H9 (cell line): ENCODE measurements around the gene GNAI2. TPM values are rescaled to one million over a fixed set of nuclear protein-coding genes. Genes with fewer than 3 reads are reported as not detected.

ENCODE experiments used
- DNase-seq: peaks from one replicate; pipeline ENCODE4 v3.0.0-alpha.2; 2017
- H2AFZ ChIP-seq: one replicate; pipeline ENCODE4 v1.6.1; 2013; ENCODE audit warnings: mild to moderate bottlenecking, low read length, control low read depth, moderate library complexity
- H2AK5ac ChIP-seq: 2 replicates; pipeline ENCODE4 v1.6.1; 2013; ENCODE audit warnings: low read length, control low read depth, mixed read lengths; ENCODE audit not compliant: insufficient read length
- H2BK120ac ChIP-seq: one replicate; pipeline ENCODE4 v1.6.1; 2013; ENCODE audit warnings: low read depth, mild to moderate bottlenecking, low read length, control low read depth, inconsistent platforms; ENCODE audit not compliant: poor library complexity, severe bottlenecking
- H2BK12ac ChIP-seq: 2 replicates; pipeline ENCODE4 v1.6.1; 2013; ENCODE audit warnings: low read length, control low read depth, mixed read lengths, low read depth; ENCODE audit not compliant: insufficient read length
- H2BK15ac ChIP-seq: 2 replicates; pipeline ENCODE4 v1.6.1; 2013; ENCODE audit warnings: low read depth, low read length, control low read depth
- H2BK20ac ChIP-seq: one replicate; pipeline ENCODE4 v1.6.1; 2013; ENCODE audit warnings: low read depth, mild to moderate bottlenecking, low read length, control low read depth, inconsistent platforms; ENCODE audit not compliant: poor library complexity, severe bottlenecking
- H2BK5ac ChIP-seq: 2 replicates; pipeline ENCODE4 v1.6.1; 2013; ENCODE audit warnings: low read length, control low read depth, mixed read lengths; ENCODE audit not compliant: insufficient read length
- H3K14ac ChIP-seq: 2 replicates; pipeline ENCODE4 v1.6.1; 2013; ENCODE audit warnings: low read length, control low read depth; ENCODE audit not compliant: insufficient read depth
- H3K18ac ChIP-seq: 2 replicates; pipeline ENCODE4 v1.6.1; 2013; ENCODE audit warnings: low read depth, mild to moderate bottlenecking, mixed read lengths, low read length, control low read depth; ENCODE audit not compliant: insufficient read length
- H3K23ac ChIP-seq: 2 replicates; pipeline ENCODE4 v1.6.1; 2013; ENCODE audit warnings: low read length, control low read depth, mixed read lengths, low read depth; ENCODE audit not compliant: insufficient read length
- H3K23me2 ChIP-seq: 2 replicates; pipeline ENCODE4 v1.6.1; 2013; ENCODE audit warnings: low read depth, mild to moderate bottlenecking, mixed read lengths, low read length, control low read depth; ENCODE audit not compliant: insufficient read length, poor library complexity, severe bottlenecking
- H3K27ac ChIP-seq: 2 replicates; pipeline ENCODE4 v1.5.1; 2013; ENCODE audit warnings: low read length, control low read depth, mixed read lengths, low read depth; ENCODE audit not compliant: insufficient read length
- H3K27me3 ChIP-seq: 2 replicates; pipeline ENCODE4 v1.6.1; 2013; ENCODE audit warnings: low read length, control low read depth, inconsistent platforms; ENCODE audit not compliant: insufficient read depth
- H3K4ac ChIP-seq: 2 replicates; pipeline ENCODE4 v1.6.1; 2013; ENCODE audit warnings: low read depth, mild to moderate bottlenecking, control low read depth, inconsistent platforms, low read length, moderate library complexity
- H3K4me1 ChIP-seq: 2 replicates; pipeline ENCODE4 v1.6.1; 2013; ENCODE audit warnings: low read length, control low read depth, inconsistent platforms; ENCODE audit not compliant: insufficient read depth
- H3K4me2 ChIP-seq: 2 replicates; pipeline ENCODE4 v1.6.1; 2013; ENCODE audit warnings: low read length, control low read depth, mixed read lengths; ENCODE audit not compliant: insufficient read length, insufficient read depth
- H3K56ac ChIP-seq: 2 replicates; pipeline ENCODE4 v1.6.1; 2013; ENCODE audit warnings: low read depth, mild to moderate bottlenecking, mixed read lengths, low read length, control low read depth; ENCODE audit not compliant: insufficient read length
- H3K79me1 ChIP-seq: 2 replicates; pipeline ENCODE4 v1.6.1; 2013; ENCODE audit warnings: low read depth, mild to moderate bottlenecking, moderate library complexity, low read length, control low read depth, inconsistent platforms; ENCODE audit not compliant: insufficient read depth, poor library complexity, severe bottlenecking
- H3K79me2 ChIP-seq: 2 replicates; pipeline ENCODE4 v1.6.1; 2013; ENCODE audit warnings: low read length, control low read depth, inconsistent platforms; ENCODE audit not compliant: insufficient read depth
- H3K9ac ChIP-seq: 2 replicates; pipeline ENCODE4 v1.6.1; 2013; ENCODE audit warnings: low read length, control low read depth, mixed read lengths; ENCODE audit not compliant: insufficient read length; ENCODE audit errors: extremely low read depth
- H3K9me3 ChIP-seq: one replicate; pipeline ENCODE4 v1.6.1; 2013; ENCODE audit warnings: low read depth, low read length, inconsistent platforms; ENCODE audit not compliant: control insufficient read depth
- H3T11ph ChIP-seq: one replicate; pipeline ENCODE4 v1.6.1; 2013; ENCODE audit warnings: mild to moderate bottlenecking, low read length, control low read depth, inconsistent platforms
- H4K20me1 ChIP-seq: one replicate; pipeline ENCODE4 v1.6.1; 2013; ENCODE audit not compliant: control insufficient read depth, insufficient read length, insufficient read depth
- H4K5ac ChIP-seq: 2 replicates; pipeline ENCODE4 v1.6.1; 2013; ENCODE audit warnings: low read depth, mild to moderate bottlenecking, mixed read lengths, low read length, control low read depth; ENCODE audit not compliant: insufficient read length
- H4K8ac ChIP-seq: replicated peaks from 2 replicates; pipeline ENCODE4 v1.6.1; 2013; ENCODE audit warnings: low read length, control low read depth, mixed read lengths, low read depth; ENCODE audit not compliant: insufficient read length
- H4K91ac ChIP-seq: 2 replicates; pipeline ENCODE4 v1.6.1; 2013; ENCODE audit warnings: low read depth, mild to moderate bottlenecking, moderate library complexity, mixed read lengths, low read length, control low read depth; ENCODE audit not compliant: insufficient read length
- H3K27ac Mint-ChIP-seq, 3 experiments: 2 replicates in 2 of 3; 3 replicates in 1 of 3; pipeline ENCODE4 v1.8.0; 2020 to 2021; ENCODE audit warnings: mixed read lengths in 3 of 3, mild to moderate bottlenecking in 1 of 3, moderate library complexity in 1 of 3
- H3K27me3 Mint-ChIP-seq: 2 replicates; pipeline ENCODE4 v1.8.0; 2021; ENCODE audit warnings: low read depth, mild to moderate bottlenecking, moderate library complexity, mixed read lengths
- H3K36me3 Mint-ChIP-seq, 3 experiments: 2 replicates in 2 of 3; 3 replicates in 1 of 3; pipeline ENCODE4 v1.8.0; 2020 to 2021; ENCODE audit warnings: low read depth in 3 of 3, mixed read lengths in 3 of 3; ENCODE audit not compliant: insufficient read depth in 1 of 3
- H3K4me1 Mint-ChIP-seq, 2 experiments: 2 replicates each; pipeline ENCODE4 v1.8.0; 2020; ENCODE audit warnings: mixed read lengths in 2 of 2
- H3K4me3 Mint-ChIP-seq, 2 experiments: 2 replicates in 1 of 2; 3 replicates in 1 of 2; pipeline ENCODE4 v1.8.0; 2020 to 2021; ENCODE audit warnings: mild to moderate bottlenecking in 2 of 2, mixed read lengths in 2 of 2, moderate library complexity in 1 of 2
- H3K9me3 Mint-ChIP-seq, 2 experiments: 2 replicates in 1 of 2; 3 replicates in 1 of 2; pipeline ENCODE4 v1.8.0; 2020; ENCODE audit warnings: mild to moderate bottlenecking in 2 of 2, mixed read lengths in 2 of 2, moderate library complexity in 1 of 2
- CTCF ChIP-seq: fragments of 200-600 bp; sonication (generic); conservative IDR thresholded peaks from 3 replicates; pipeline ENCODE4 v1.8.0; 2021; ENCODE audit warnings: antibody characterized with exemption, mild to moderate bottlenecking
- WGBS: extraction: QIAGEN DNeasy Blood & Tissue Kit; methylation state at CpG from one replicate; pipeline ENCODE4 v1.1.7; 2013; ENCODE audit warnings: missing lambda C conversion rate, low lambda C conversion rate, mixed read lengths; ENCODE audit not compliant: insufficient read length; ENCODE audit errors: extremely low coverage; 5-methylcytosine and 5-hydroxymethylcytosine counted together
- total RNA-seq: library from RNA; stranded (reverse); gene quantifications from 2 replicates; pipeline ENCODE4 v1.2.1, GENCODE V29; 2021

GNAI2 gene
- total RNA-seq, 1 experiment from 2014 or later, result 218 TPM

- Histone ChIP-seq H3K79me1 (no peaks in the 10 kb centered on the region), H3T11ph (no peak overlapping the region), H2BK12ac (no peak overlapping the region), H3K4me1 (peaks cover under 1% of the 10 kb centered on the region; the same call in 1 of the 2 replicates), H3K79me2 (no peaks in the 10 kb centered on the region), H2BK120ac (no peak overlapping the region), H3K56ac (no peak overlapping the region), H3K4ac (no peak overlapping the region), H2BK20ac (no peak overlapping the region), H3K4me2 (no peak overlapping the region), H4K91ac (no peak overlapping the region), H4K5ac (no peak overlapping the region), H2BK5ac (no peak overlapping the region), H3K23ac (no peak overlapping the region), H3K23me2 (no peaks in the 10 kb centered on the region), H2AFZ (no peak overlapping the region), H3K18ac (no peak overlapping the region), H3K27me3 (no peaks in the 10 kb centered on the region), H4K8ac (no peak overlapping the region), H2BK15ac (no peak overlapping the region), H3K9ac (no peak overlapping the region), H4K20me1 (peaks cover 2% of the 10 kb centered on the region), H2AK5ac (no peak overlapping the region), H3K27ac (no peak overlapping the region), H3K14ac (no peak overlapping the region), H3K9me3 (no peaks in the 10 kb centered on the region)
- TF ChIP-seq CTCF, result peak; percentile 27; the same call in 1 of the 3 replicates
- peaks cover 14 to 38% (median 29%) of the 10 kb centered on the region in 3 experiments; a peak in 6 of 7 replicates for H3K36me3 Mint-ChIP-seq
- no CpG with 5 or more reads among the region's 16 CpGs for WGBS
- H3K27me3 Mint-ChIP-seq, result peaks cover 1% of the 10 kb centered on the region; the same call in 1 of the 2 replicates
- H3K4me3 Mint-ChIP-seq, result no peak overlapping the region
- no peaks in the 10 kb centered on the region for H3K9me3 Mint-ChIP-seq
- DNase-seq, result no peak
- H3K27ac Mint-ChIP-seq, result peak overlapping the region in 1 of 3 experiments; percentile 73; a peak in 2 of 7 replicates
- H3K4me1 Mint-ChIP-seq, result peaks cover 21 to 46% of the 10 kb centered on the region in 2 experiments
These were observed 23.0 kb downstream of the GNAI2 start for GRCh38 chr3:50258979-50259378.
